HG02840 (cell line): ENCODE results near the gene SPINK5.
"Not testable (repeated sequence)": the region's sequence is repeated elsewhere in the genome, so short reads cannot be mapped to it uniquely, and the experiment has no call there.

Experiments
- ATAC-seq: cut with Tn5 transposase; IDR thresholded peaks from one replicate; pipeline ENCODE4 v1.9.1; 2021; ENCODE audit warnings: mild to moderate bottlenecking, moderate library complexity, moderate number of reproducible peaks; ENCODE audit not compliant: unreplicated experiment, low FRiP score

The SPINK5 gene, protein sequence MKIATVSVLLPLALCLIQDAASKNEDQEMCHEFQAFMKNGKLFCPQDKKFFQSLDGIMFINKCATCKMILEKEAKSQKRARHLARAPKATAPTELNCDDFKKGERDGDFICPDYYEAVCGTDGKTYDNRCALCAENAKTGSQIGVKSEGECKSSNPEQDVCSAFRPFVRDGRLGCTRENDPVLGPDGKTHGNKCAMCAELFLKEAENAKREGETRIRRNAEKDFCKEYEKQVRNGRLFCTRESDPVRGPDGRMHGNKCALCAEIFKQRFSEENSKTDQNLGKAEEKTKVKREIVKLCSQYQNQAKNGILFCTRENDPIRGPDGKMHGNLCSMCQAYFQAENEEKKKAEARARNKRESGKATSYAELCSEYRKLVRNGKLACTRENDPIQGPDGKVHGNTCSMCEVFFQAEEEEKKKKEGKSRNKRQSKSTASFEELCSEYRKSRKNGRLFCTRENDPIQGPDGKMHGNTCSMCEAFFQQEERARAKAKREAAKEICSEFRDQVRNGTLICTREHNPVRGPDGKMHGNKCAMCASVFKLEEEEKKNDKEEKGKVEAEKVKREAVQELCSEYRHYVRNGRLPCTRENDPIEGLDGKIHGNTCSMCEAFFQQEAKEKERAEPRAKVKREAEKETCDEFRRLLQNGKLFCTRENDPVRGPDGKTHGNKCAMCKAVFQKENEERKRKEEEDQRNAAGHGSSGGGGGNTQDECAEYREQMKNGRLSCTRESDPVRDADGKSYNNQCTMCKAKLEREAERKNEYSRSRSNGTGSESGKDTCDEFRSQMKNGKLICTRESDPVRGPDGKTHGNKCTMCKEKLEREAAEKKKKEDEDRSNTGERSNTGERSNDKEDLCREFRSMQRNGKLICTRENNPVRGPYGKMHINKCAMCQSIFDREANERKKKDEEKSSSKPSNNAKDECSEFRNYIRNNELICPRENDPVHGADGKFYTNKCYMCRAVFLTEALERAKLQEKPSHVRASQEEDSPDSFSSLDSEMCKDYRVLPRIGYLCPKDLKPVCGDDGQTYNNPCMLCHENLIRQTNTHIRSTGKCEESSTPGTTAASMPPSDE

GRCh38 chr5:148063861-148064260 is at the start of gene SPINK5:
SPINK5 (plus strand) TSS chr5:148063980; CDS start chr5:148064045, 65 bp downstream.
- ATAC-seq = no peak

DNA sequence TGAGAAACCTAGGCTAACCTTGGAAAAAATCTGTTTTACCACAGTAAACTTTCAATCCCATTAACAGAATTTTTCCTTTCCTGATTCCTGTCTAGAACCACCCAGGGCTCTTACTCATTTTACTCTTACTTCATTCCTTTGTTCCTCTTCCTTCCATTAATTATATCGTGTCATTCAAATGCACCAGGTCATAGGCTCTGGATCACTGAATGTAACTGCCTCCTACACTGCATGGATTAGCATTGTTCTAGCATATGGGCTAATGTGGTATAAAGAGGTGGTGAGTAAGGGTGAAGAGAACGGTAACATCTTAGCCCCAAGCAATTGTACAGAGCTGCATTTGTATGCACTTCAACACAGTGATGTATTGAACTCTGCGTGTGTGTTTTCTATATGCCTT is 49.5 kb upstream of the SPINK5 start:
- ATAC-seq = no peak

GRCh38 chr5:148020257-148020988 is 43.4 kb upstream of the SPINK5 start:
- ATAC-seq = no peak

DNA sequence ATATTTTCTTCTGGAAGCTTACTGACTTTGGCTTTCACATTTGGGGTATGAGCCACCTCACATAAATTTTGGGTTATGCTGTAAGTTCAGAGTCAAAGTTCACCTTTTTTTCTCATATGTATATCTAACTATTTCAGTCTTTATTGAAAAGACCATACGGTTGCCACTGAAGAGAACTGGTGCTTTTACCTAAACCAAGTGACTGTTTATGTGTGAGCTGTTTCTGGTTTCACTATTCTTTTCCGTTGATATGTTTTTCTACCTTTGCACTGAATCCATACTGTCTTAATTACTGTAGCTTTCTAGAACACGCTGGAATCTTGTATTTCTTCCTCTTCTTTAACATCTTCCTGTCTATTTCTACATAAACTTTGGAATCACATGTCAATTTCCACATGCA is 36.3 kb upstream of the SPINK5 start:
- no peak for ATAC-seq

DNA sequence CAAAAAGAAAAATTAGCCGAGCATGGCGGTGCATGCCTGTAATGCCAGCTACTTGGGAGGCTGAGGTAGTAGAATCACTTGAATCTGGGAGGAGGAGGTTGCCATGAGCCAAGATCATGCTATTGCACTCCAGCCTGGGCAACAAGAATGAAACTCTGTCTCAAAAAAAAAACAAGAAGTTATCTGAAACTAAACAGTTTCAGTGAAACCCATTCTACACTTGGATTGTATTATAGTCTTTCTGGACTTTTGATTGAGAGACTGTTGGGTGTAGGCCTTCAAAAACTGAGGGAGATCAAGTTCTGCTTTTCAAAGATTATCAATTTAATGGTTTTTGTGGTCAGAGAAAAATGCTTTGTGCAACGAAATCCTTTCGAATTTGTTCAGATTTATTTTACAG is 34.6 kb upstream of the SPINK5 start:
- no peak for ATAC-seq

DNA sequence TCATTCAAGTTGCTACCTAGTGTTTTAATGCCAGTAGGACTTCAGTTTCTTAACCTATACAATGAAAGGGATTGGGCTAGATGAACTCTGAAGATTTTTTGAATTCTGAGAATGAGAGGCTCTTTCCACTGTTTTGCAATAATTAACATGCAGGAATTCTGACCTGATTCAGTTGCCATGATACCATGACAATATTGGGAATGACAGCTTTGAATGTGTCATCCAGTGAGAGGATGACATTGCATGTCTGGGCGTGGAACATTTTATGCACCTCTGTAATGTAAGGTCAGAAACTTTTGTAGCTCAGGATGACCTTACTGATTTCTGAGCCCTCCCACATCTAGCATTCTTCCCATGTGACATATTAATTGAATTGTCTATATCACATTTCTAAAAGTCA is 30.6 kb upstream of the SPINK5 start:
- no peak for ATAC-seq

- ATAC-seq = no peak
Measured at GRCh38 chr5:148035676-148036075, 28.1 kb upstream of the SPINK5 start.

DNA sequence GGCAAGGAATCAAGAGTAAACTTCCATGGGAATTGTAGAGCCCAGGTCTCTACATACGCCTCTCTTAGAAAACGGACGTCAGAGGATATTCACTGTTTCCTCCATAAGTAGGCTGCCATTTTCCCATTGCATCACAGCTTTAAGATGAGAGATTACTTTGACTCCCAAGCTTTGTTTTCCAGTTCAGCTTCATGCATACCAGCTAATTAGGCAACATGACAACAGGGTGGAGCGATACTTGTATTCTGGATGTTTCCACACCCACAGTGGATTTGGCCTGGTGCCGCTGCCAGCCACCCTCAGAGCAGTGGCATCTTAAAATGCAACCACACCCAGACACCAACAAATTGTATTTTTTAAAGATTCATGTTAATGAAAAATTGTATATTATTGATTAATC is 20.9 kb upstream of the SPINK5 start:
- no peak for ATAC-seq

- ATAC-seq = no peak
Measured at GRCh38 chr5:148043705-148044104, 20.1 kb upstream of the SPINK5 start.

GRCh38 chr5:148055160-148055559 is 8.6 kb upstream of the SPINK5 start:
- ATAC-seq = not testable (repeated sequence)

DNA sequence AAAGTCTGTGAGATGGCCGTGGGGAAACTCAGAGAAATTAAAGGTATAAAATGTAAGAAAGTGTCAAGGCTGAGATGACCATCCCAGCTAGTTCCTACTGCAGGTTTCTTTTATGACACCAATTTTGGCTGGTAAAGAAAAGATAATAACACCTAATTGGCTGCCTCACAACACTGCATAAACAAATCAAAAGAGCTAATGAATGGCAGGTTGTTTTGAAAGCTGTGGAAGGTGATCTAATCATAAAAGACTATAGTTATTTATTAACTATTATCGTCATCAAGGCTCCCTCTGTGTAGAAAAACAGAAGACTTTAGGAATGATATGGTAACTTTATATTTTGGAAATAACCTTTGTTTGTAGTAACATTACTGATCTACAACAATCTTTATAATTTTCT is 3.5 kb upstream of the SPINK5 start:
- ATAC-seq = no peak

DNA sequence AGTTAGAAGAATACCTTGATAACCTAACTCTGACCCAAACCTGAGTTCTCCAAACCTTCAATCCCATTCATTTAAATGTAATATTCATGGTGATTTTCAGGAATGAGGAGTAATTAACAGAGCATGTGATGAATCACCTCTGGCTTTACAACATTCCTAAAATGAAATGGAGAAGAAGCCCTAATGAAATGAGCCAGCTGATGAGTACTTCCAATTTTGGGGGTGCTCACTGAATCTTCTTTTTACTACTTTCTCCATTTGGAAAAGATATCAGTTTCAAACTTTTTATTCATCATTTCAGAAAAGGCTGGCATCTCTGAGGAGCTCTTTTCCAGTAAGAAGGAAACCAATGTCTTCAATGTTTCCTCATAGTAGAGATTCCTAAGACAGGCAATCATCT is 2.9 kb upstream of the SPINK5 start:
- ATAC-seq = no peak

DNA sequence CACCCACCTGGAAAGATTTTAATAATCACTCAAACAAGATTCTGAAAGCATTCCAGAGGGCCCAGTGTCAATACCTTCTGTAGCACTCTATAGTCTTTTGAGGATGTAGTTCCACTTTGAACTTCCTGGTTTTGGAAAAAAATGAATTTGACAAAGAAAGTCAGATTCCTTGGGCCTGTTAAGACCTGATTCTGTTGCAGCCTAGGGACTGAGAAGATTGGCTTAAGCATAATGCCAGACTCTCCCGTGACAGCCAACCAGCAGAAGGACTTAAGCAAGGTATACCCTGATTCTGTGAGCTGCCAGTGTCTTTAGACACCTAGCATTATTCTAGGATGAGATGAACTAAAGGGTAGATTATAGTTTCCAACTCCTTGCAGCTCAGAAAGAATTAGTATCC is 6.8 kb downstream of the SPINK5 start:
- no peak for ATAC-seq

DNA sequence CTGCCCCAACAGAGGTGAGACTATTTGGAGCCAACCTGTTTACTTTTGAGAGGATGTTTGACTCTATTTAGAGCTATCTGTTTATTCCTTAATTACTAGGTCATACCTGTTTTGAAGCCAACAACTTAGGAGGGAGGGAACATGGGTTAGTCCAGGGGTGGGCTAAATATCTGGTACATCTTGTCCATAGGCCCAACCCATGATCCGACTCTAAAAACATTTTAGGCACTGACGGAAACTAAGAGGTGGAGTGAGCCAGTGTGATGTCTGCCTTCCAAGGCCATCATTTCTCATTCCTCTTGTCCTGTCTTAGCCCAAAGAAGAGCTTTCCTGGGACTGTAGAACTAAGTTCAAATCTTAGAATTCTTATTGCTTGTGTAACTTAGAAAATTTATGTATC is 8.4 kb downstream of the SPINK5 start:
- ATAC-seq = no peak

- ATAC-seq = no peak
Measured at GRCh38 chr5:148075529-148075928, 11.7 kb downstream of the SPINK5 start.

DNA sequence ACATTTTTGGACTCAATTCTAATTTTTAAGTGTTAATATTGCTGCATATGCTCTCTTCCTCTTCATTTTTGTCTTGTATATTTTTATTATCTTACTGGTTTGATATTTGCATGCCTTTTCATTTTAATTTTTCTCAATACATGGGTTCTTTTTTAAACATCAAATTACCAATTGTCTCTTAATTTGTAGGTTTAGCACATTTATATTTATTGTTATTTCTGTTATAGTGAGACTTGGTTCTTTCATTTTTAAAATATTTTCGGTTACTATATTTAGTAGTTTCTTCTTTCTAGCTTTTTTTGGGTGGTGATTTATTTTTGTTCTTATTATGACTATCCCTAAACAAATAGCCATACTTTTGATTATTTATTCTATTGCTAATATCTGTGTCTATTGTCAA is 19.4 kb downstream of the SPINK5 start:
- ATAC-seq = no peak

DNA sequence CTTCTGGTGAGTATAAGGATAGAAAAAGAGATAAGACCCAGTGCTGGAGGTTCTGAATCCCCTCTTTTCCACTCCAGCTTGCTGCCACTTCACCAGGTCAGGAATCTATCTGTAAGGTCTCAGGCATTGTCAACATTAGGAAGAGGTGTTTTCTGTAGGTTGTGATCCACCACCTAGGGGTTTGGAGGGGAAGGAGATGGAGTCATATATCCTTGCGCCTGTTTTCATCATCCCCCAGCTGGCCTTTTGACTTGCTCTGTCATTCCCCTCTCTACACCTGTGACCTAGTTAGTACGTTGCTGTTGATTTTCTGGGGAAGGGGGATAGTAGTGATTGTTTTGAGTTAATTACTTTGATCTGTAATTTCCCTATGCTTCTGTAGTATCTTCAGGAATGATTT is 20.5 kb downstream of the SPINK5 start:
- no peak for ATAC-seq

DNA sequence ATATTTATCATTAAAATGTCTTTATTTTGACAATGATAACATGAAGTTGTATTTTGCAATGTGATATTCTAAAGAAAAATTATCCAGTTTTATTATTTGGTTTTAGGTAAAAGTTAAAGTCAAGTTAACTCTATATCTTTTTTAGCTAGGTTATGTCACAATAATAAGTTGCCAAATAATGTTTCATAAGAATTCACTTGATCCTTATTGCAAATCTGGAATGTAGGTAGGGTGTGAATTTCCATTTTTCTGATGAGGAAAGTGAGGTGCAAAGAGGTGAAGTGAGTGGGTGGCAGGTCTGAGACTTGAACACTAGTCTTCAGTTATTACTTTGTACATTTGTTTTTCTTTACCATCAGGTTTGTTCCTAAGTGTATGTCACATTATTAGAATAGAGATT is 21.5 kb downstream of the SPINK5 start:
- ATAC-seq = no peak

GRCh38 chr5:148085977-148086705 is 22.4 kb downstream of the SPINK5 start:
- no peak for ATAC-seq
